B cell (primary cell): ENCODE results near the gene CERS5. TPM values are rescaled to one million over a fixed set of nuclear protein-coding genes. Genes with fewer than 3 reads are reported as not detected.

Experiments
- ATAC-seq: fragments of 200-7000 bp; cut with Tn5 transposase; one replicate; pipeline ENCODE4 v1.10.0; 2021; ENCODE audit warnings: low read depth, mild to moderate bottlenecking, moderate number of reproducible peaks, moderate library complexity
- CTCF ChIA-PET: fragments of 350-600 bp; sonication (Branson Sonifier 250); formaldehyde crosslinking; loops from one replicate; lab custom pipeline; 2021; ENCODE audit warnings: antibody characterized with exemption, inconsistent platforms; lab: Charles Lee
- POLR2A ChIA-PET: fragments of 350-600 bp; sonication (Branson Sonifier 250); formaldehyde crosslinking; loops from one replicate; lab custom pipeline; 2021; ENCODE audit warnings: antibody characterized with exemption; lab: Charles Lee
- DNase-seq: peaks from one replicate; pipeline ENCODE4 v3.0.0; 2013
- H2AFZ ChIP-seq: 2 replicates; pipeline ENCODE4 v1.6.1; 2012; ENCODE audit warnings: mild to moderate bottlenecking, low read depth, low read length; ENCODE audit not compliant: insufficient read depth, poor library complexity, severe bottlenecking
- H3K27ac ChIP-seq, 2 donors: 1 replicate in 1 of 2; 2 replicates in 1 of 2; pipeline ENCODE4 v1.5.1; 2012 to 2013; ENCODE audit warnings: low read length in 2 of 2, mild to moderate bottlenecking in 2 of 2, moderate library complexity in 1 of 2
- H3K27me3 ChIP-seq, 4 experiments: fragments of 200-600 bp in 1 of 4; sonication (generic) in 1 of 4; replicated peaks in 1 of 4; 1 replicate in 2 of 4; 2 replicates in 2 of 4; pipeline versions ENCODE4 v1.6.1 to v1.7.0; 2013 to 2016; ENCODE audit warnings: low read length in 3 of 4, mild to moderate bottlenecking in 2 of 4, mixed read lengths in 1 of 4, moderate library complexity in 1 of 4; ENCODE audit not compliant: insufficient read depth in 4 of 4, control insufficient read depth in 3 of 4; ENCODE audit errors: control extremely low read depth in 1 of 4
- H3K36me3 ChIP-seq, 2 experiments: replicated peaks in 1 of 2; 1 replicate in 1 of 2; 2 replicates in 1 of 2; pipeline versions ENCODE4 v1.6.1 to v1.7.1; 2013; ENCODE audit warnings: low read length in 1 of 2; ENCODE audit not compliant: insufficient read depth in 2 of 2, control insufficient read depth in 1 of 2; ENCODE audit errors: control extremely low read depth in 1 of 2, extremely low read depth in 1 of 2
- H3K4me1 ChIP-seq, 2 donors: fragments of 200-600 bp in 1 of 2; sonication (generic) in 1 of 2; 1 replicate in 1 of 2; 2 replicates in 1 of 2; pipeline versions ENCODE4 v1.5.1 to v1.6.1; 2013 to 2017; ENCODE audit warnings: low read length in 2 of 2; ENCODE audit not compliant: control insufficient read depth in 2 of 2, insufficient read depth in 2 of 2
- H3K4me2 ChIP-seq: replicated peaks from 2 replicates; pipeline ENCODE3; 2012; ENCODE audit warnings: mild to moderate bottlenecking, low read depth, low read length; ENCODE audit not compliant: poor library complexity, severe bottlenecking
- H3K4me3 ChIP-seq, 5 experiments: fragments of 200-600 bp in 1 of 5; sonication (generic) in 1 of 5; 1 replicate in 3 of 5; 2 replicates in 2 of 5; pipeline versions ENCODE4 v1.5.1 to v1.7.0; 2011 to 2016; ENCODE audit warnings: low read length in 4 of 5, mild to moderate bottlenecking in 4 of 5, low read depth in 2 of 5, control low read depth in 1 of 5, moderate library complexity in 1 of 5; ENCODE audit not compliant: insufficient read depth in 1 of 5; ENCODE audit errors: control extremely low read depth in 1 of 5, extremely low read depth in 1 of 5
- H3K79me2 ChIP-seq: fragments of 200-600 bp; sonication (generic); one replicate; pipeline ENCODE4 v1.6.0; 2016; ENCODE audit warnings: low read length; ENCODE audit not compliant: control insufficient read depth, insufficient read depth
- H3K9ac ChIP-seq: fragments of 200-600 bp; sonication (generic); 2 replicates; pipeline ENCODE4 v1.6.1; 2017; ENCODE audit warnings: mild to moderate bottlenecking, low read length, moderate library complexity
- H3K9me3 ChIP-seq, 3 donors: one replicate each; pipeline versions ENCODE4 v1.6.1 to v1.7.1; 2013; ENCODE audit warnings: low read length in 2 of 3; ENCODE audit not compliant: control insufficient read depth in 2 of 3, insufficient read depth in 1 of 3; ENCODE audit errors: control extremely low read depth in 1 of 3
- H4K20me1 ChIP-seq: 2 replicates; pipeline ENCODE4 v1.6.0; 2012; ENCODE audit warnings: mild to moderate bottlenecking, low read length; ENCODE audit not compliant: insufficient read depth, control insufficient read depth, poor library complexity, severe bottlenecking
- H3K27ac Mint-ChIP-seq: one replicate; pipeline ENCODE4 v1.8.0; 2021; ENCODE audit warnings: mixed read lengths
- H3K27me3 Mint-ChIP-seq: one replicate; pipeline ENCODE4 v1.8.0; 2021; ENCODE audit warnings: mixed read lengths
- H3K4me1 Mint-ChIP-seq: one replicate; pipeline ENCODE4 v1.8.0; 2021; ENCODE audit warnings: mixed read lengths
- H3K4me3 Mint-ChIP-seq: one replicate; pipeline ENCODE4 v1.8.0; 2021; ENCODE audit warnings: mixed read lengths
- H3K9me3 Mint-ChIP-seq: one replicate; pipeline ENCODE4 v1.8.0; 2022; ENCODE audit warnings: mixed read lengths; ENCODE audit not compliant: insufficient read depth
- CTCF ChIP-seq: fragments of 200-600 bp; IDR thresholded peaks from one replicate; pipeline ENCODE4 v1.8.0; 2022; ENCODE audit warnings: antibody characterized with exemption, mild to moderate bottlenecking
- EZH2 ChIP-seq: IDR thresholded peaks from 2 replicates; pipeline ENCODE4 v1.6.1; 2012; ENCODE audit warnings: borderline replicate concordance, low read depth, mild to moderate bottlenecking, moderate library complexity, low read length; ENCODE audit not compliant: insufficient read depth, poor library complexity, severe bottlenecking
- WGBS: methylation state at CpG from one replicate; pipeline ENCODE4 v1.1.5; 2013; ENCODE audit warnings: missing lambda C conversion rate; ENCODE audit not compliant: insufficient coverage; 5-methylcytosine and 5-hydroxymethylcytosine counted together
- intact Hi-C: fragments of 100-400 bp; cut with micrococcal nuclease; formaldehyde crosslinking; loops from one replicate; pipeline ENCODE4 v1.10.0; 2022
- polyA plus RNA-seq: library from polyadenylated mRNA; depleted of rRNA; stranded (reverse); fragments of >200 nt; gene quantifications from 2 replicates; pipeline ENCODE4 v1.2.3, GENCODE V29; 2012
- total RNA-seq, 2 donors: library from RNA; stranded (reverse); fragments of 120-200 nt in 1 of 2; gene quantifications; 1 replicate in 1 of 2; 2 replicates in 1 of 2; pipeline versions ENCODE4 v1.2.3 to v1.2.4, GENCODE V29; 2013 to 2022

The CERS5 gene
- total and polyA plus RNA-seq, 2 donors (not counting 1 experiment from before 2014, with no cell fraction given), result 32.3 to 72.0 TPM

- TF ChIP-seq CTCF, result no peak
- TF ChIP-seq EZH2, result no peak
- Mint-ChIP-seq H3K4me1 (peaks cover 22% of the 10 kb centered on the region), H3K9me3 (no peaks in the 10 kb centered on the region), H3K27me3 (no peaks in the 10 kb centered on the region), H3K27ac (no peak overlapping the region), H3K4me3 (no peak overlapping the region)
- 33% methylated on average over 1 of the region's 2 CpGs for WGBS
- Histone ChIP-seq H3K79me2 (peaks cover 92% of the 10 kb centered on the region), H3K27me3 (no peaks in the 10 kb centered on the region), H3K36me3 (peaks cover 6 to 56% of the 10 kb centered on the region in 2 experiments), H3K4me3 (no peak overlapping the region), H3K27ac (no peak overlapping the region), H4K20me1 (peaks cover 54% of the 10 kb centered on the region), H2AFZ (no peak overlapping the region), H3K9ac (no peak overlapping the region), H3K4me2 (no peak overlapping the region), H3K4me1 (peaks cover 3 to 4% of the 10 kb centered on the region in 2 donors), H3K9me3 (no peaks in the 10 kb centered on the region)
- POLR2A ChIA-PET, result interaction anchor here (0.7 kb wide), 1 partner anchor 23 kb away, joined by 3 read pairs; no protein-coding TSS in a partner anchor
- intact Hi-C loops, result no loop called here
- no peak for ATAC-seq
- DNase-seq, result no peak
- CTCF ChIA-PET, result no interaction called here
Observed at GRCh38 chr12:50123203-50123602, 44.0 kb downstream of the CERS5 start.

- Histone ChIP-seq H3K9ac (no peak overlapping the region), H3K36me3 (peaks cover 2 to 47% of the 10 kb centered on the region in 2 experiments), H3K27me3 (no peaks in the 10 kb centered on the region), H2AFZ (no peak overlapping the region), H4K20me1 (peaks cover 68% of the 10 kb centered on the region), H3K27ac (no peak overlapping the region), H3K4me2 (no peak overlapping the region), H3K79me2 (peaks cover 96% of the 10 kb centered on the region), H3K4me3 (no peak overlapping the region), H3K9me3 (no peaks in the 10 kb centered on the region), H3K4me1 (peaks cover 3 to 12% of the 10 kb centered on the region in 2 donors)
- TF ChIP-seq CTCF (no peak), EZH2 (no peak)
- ATAC-seq (no peak), DNase-seq (no peak)
- intact Hi-C loops, result no loop called here
- ChIA-PET CTCF (interaction anchor here (1.0 kb wide), 1 partner anchor 32 kb away, joined by 3 read pairs; no protein-coding TSS in a partner anchor), POLR2A (interaction anchor here (0.5 kb wide), 1 partner anchor 21 kb away, joined by 3 read pairs; no protein-coding TSS in a partner anchor)
- peaks cover 26% of the 10 kb centered on the region for H3K4me1 Mint-ChIP-seq
- no peaks in the 10 kb centered on the region for H3K27me3 Mint-ChIP-seq
- H3K4me3 Mint-ChIP-seq, result no peak overlapping the region
- no peaks in the 10 kb centered on the region for H3K9me3 Mint-ChIP-seq
- H3K27ac Mint-ChIP-seq, result no peak overlapping the region
- 100% methylated on average over 2 of the region's 5 CpGs for WGBS
Observed at GRCh38 chr12:50121641-50122040, 45.5 kb downstream of the CERS5 start.
